ENCODE measurements around the gene UROS.

The UROS gene

GRCh38 chr10:125785791-125786190, 37.3 kb downstream of the UROS start:
- DNase-seq: no peak

DNA sequence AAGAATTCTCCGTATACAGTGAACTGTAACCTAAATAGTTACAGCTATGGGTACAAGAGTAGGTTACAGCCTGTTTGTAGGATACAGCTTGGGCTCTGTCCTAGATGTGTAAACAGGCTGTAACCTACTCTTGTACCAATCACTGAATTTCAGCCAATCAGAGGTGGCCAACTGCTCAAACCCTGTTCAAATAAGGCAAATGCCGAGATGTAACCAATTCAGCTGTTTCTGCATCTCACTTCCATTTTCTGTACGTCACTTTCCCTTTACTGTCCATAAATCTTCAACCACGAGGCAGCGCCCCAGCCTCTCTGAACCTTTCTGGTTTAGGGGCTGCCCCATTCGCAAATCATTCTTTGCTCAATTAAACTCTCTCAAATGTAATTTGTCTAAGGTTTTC, 39.1 kb downstream of the UROS start:
- no peak for DNase-seq

DNA sequence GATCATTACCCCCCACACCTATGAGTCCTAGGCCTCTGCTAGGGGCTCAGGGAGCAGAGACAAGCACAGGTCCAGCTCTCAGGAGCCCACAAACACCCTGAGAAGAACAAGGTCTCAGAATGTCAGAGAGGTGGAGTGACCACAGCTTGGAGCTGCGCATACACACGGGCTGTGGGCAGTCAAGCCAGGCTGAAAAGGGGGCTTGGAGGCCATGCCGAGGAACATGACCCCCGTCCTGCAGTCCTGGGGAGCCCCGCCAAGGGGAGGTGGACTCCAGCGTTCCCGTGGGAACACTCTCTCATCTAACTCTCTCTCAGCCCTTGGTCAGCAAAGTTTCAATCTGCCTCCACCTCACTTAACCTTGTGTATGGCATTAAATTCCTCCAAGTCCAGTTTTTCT, 39.6 kb downstream of the UROS start:
- DNase-seq: no peak

DNA sequence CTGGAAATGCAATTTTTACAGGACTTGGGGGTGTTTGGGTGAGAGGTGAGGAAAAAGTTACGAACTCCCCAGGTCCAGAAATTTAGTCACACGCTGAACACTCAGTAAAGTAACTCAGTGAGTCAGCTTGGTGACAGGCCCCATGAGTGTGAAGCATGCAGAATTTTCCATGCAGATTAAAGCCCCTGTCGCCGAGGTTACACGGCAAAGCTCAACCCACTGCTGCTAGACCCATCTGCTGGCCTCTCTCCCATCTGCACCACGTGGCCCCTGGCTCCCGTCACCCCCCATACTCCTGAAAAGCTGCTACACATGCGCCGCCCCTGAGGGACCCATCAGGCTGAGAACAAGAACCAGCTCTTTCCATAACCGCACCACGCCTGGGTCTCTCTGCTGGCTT, 40.4 kb downstream of the UROS start:
- DNase-seq: no peak

DNA sequence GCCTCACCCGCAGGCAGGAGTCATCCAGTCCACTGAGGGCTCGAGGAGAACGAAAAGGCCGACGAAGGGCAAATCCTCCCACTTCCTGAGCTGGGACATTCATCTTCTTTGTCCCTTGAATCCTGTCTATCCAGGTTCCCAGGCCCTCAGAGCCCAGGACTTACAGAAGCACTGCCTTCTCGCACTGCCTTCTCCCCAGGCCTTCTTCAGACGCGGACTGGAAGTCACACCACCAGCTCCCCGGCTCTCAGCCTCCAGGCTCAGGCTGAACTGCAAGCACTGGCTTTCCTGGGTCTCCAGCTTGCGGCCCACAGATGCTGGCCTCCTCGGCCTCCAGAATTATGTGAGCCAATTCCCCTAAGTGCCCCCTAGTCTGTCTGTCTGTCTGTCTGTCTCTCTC, 41.0 kb downstream of the UROS start:
- DNase-seq: no peak

GRCh38 chr10:125781374-125781773, 41.7 kb downstream of the UROS start:
- DNase-seq: no peak

- DNase-seq: no peak
Measured at GRCh38 chr10:125779403-125780327, 43.4 kb downstream of the UROS start.

GRCh38 chr10:125778556-125778955, 44.5 kb downstream of the UROS start:
- no peak for DNase-seq

GRCh38 chr10:125777806-125778205, 45.3 kb downstream of the UROS start:
- DNase-seq: no peak

DNA sequence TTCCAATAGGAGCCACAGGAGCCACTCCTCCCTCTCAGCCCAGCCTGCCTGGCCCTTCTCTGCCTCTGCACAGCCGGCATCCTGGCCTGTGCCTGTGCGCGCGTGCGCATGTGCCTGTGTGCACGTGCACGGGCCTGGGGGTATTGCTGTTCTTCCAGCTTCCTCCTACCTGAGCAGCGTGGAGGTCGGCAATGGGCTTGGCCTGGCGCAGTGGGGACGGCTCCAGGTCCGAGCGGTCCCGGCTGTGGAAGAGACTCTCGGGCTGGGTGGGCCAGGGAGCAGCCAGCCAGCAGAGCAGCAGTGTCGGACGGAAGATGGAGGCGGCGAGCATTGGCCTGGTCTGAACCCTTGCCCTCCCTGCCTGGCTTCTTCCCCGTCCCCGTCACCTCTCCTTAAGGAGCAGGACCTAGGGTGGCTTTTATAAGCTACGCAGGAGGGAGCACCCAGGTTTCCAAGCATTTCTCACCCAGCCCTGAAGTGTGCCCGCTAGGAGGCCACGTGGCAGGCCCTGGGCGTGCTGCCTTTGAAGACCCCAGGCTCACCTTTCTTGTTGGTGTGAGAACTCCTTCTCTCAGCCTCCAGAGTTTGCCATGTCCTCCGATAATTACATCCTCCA, 47.5 kb downstream of the UROS start, which contains the start of gene MMP21:
Gene MMP21 (minus strand): TSS at position 331 of the 616 bp plus-strand sequence. CDS start 0 bp downstream, at position 331.
- no peak for DNase-seq

- no peak for DNase-seq
Measured at GRCh38 chr10:125774581-125775191, 48.4 kb downstream of the UROS start.

- DNase-seq: no peak
Measured at GRCh38 chr10:125773687-125774543, 49.1 kb downstream of the UROS start.

DNA sequence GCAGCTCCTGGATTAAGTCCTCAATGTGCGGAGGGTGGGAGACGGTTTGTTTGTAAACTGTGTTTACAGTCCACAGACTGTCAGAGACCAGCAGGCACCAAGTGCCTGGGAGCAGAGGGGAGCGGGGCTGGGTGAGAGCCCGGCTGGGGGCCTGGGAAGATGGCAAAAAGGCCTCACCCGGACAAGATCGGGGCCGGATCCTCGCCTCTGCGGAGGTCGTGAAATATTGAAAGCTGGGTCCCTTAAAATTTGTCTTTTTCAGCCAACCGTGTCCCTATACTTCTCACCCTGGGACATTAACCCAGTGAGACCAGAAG, 50.2 kb downstream of the UROS start:
- no peak for DNase-seq

DNA sequence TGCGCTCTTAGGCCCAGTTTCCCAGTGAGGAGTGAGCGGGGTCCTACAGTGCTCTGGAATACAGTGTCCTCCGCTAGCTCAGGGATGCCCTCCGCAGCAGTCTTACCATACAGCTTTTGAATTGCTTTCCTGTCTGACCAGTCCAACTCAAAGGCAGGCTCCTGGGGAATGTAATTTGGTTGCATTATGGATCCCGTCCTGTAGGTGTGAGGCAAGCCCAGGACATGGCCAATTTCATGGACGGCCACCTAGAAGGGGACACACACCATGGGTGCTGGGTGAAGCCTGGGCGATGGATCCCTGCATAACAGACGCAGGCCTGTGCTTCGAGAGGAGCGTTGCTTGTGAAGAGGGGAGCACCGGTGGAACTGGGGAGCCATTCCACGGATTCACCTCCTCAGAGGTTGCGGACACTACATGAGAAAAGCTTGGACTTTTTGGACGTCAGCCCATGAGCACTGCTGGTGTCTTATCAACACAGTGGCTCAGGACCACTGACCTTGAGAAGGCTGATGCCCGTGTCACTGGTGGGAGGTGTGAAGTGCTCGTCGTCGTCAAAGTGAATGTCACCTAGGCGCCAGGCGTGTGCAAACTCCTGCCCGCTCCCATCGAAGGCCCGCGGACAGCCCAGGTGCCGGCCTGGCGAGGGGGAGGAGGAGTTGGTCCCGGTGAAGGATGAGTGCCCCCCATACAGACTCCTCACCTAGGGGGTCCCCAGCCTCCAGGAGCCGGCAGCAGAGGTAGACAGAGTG, 50.8 kb downstream of the UROS start:
- DNase-seq: no peak

DNA sequence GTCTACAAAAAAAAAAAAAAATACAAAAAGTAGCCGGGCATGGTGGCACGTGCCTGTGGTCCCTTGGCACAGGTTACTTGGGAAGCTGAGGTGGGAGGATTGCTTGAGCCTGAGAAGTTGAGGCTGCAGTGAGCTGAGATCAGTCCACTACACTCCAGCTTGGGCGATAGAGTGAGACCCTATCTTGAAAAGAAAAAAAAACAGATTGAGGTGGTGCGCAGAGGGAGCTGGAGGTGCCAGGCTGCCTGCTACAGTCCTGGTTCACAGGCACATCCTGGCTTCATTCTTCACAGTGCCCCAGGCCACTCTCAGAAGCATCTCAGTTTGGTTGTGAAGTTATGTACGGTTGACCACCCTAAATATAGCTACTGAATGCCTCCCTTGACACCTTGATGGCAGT, 52.2 kb downstream of the UROS start:
- no peak for DNase-seq

DNA sequence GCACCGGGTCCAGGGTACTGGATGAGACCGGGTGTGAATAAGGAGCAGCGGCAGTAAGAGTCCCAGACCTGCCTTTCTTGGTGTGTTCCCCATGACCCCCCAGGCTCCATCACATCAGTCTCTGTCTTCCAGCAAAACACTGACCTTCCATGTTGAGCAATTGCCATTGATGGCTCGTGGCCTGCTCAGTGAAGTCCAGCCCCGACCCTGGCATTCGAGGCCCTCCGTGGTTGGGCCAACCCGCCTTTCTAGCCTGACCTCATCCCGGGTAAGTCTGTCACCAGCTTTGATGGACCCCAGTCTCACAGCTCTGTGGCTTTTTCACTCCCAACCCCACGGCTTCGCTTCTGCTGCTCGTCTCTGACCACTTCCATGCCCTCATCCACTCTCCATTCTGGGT, 53.9 kb downstream of the UROS start:
- no peak for DNase-seq

DNA sequence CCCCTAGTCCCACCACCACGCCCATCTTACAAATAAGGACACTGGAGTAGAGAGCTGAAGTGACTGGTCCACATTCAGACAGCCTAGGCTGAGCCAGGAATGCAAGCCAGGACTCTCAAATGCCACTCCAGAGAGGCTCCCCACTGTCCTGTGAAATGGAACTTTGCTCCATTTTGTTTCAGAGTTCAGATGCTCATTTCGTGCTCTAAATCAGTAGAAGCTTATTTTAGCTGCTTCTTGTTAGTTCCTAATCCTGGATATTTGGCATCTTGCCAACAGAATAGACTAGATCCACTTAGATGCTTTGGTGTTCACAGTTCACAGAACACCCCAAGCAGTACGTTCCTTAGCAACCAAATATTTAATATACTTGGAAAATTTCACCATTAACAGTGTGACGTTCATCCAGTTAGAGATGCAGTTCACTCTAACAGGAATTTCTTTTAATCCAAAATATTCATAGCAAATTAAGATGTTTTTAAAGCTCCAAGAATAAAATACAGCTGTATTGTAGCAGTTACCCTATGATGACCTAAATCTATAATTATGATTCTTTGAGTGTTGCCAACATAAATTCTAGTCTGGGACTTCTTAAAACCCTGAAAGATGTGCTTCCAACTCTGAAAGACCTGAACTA, 54.7 kb downstream of the UROS start:
- DNase-seq: no peak

GRCh38 chr10:125766511-125766910, 56.5 kb downstream of the UROS start:
- no peak for DNase-seq

DNA sequence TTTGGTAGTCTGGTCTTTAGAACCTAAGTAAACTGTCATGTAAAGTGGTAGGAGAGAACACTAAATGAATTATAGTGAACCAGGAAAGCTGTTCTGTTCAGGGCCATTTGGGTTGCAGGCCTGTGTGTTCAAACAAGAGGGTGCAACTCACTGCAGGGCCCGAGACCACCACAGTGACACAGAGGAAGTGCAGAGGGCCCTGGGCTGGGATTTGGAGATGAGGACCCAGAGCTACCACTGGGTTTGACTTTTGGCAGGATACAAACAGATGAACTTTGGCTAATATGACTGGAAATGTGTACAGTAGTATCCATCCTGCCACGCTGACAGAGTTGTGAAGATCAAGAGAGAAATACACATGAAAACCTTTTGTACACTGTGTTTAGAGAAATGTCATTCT, 57.2 kb downstream of the UROS start:
- no peak for DNase-seq

GRCh38 chr10:125762692-125763648, 60.1 kb downstream of the UROS start:
- DNase-seq: no peak

DNA sequence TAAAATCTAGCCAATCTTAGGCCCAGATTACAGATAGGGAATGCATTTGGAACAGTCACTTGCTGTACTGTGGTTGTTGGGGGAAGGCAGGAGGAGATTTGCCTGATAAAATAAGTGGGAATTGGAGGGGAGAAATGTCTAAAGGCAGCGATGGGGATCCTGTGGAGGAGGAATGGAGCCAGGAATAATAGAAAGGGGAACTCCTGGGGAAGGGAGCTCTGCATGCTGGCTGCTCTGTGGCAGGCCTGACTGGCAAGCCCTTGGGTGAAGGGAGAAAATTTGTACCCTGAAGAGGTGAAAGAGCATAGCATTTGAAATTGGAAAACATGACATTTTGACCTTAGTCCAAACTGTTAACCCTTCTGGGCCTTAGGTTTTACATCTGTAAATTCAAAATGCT, 61.1 kb downstream of the UROS start:
- no peak for DNase-seq
